ENCODE measurements around the gene DYRK4.

Gene DYRK4

GRCh38 chr12:4580281-4580688 lies 18.3 kb downstream of the DYRK4 start:
- no peak for TF ChIP-seq ZNF274 (IDR thresholded peaks at IDR 0.05; ENCODE audit: low read depth, low read length)
- H3K4me3 ChIP-seq (ENCODE audit: low read length): no peak overlapping the region

DNA sequence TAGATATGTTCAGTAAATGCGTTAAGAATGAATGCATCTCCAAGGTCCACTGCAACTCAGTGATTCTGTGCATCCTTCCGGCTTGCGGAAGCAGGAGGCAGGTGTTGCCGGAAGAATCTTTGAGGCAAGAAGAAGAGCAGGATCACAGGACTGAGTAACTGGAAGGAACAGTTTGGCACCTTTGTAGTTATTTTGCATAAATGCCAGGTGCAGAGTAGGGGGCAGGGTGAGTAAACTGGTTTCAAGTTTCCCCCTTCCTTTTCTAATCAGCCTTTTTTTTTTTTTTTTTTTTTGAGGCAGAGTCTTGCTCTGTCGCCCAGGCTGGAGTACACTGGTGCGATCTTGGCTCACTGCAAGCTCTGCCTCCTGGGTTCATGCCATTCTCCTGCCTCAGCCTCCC lies 22.3 kb downstream of the DYRK4 start:
- no peak for TF ChIP-seq ZNF274 (IDR thresholded peaks at IDR 0.05; ENCODE audit: low read depth, low read length)
- H3K4me3 ChIP-seq (ENCODE audit: low read length): no peak overlapping the region

DNA sequence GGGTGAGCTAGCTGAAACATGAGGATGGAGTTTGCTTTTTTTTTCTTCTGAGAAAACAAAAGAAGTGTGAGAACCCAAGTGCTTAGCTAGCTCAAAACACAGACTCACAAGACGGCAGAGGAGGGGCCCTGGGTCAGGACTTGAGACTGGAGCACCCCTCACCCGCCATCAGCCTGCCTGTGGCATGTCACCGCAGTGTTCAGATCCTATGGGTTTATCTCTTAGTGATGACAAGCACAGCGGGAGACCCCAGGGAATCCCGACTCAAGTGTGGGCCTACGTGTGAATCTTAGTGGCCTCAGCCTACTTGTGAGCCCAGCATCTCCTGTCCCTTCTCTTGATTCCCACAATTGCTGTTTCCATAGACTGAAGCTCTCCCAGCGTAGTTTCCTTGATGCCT lies 22.9 kb downstream of the DYRK4 start:
- H3K4me3 ChIP-seq (ENCODE audit: low read length): no peak overlapping the region
- TF ChIP-seq ZNF274 (IDR thresholded peaks at IDR 0.05; ENCODE audit: low read depth, low read length): no peak

- TF ChIP-seq ZNF274 (IDR thresholded peaks at IDR 0.05; ENCODE audit: low read depth, low read length): no peak
- H3K4me3 ChIP-seq (ENCODE audit: low read length): no peak overlapping the region
Observed at GRCh38 chr12:4586500-4586899, 24.5 kb downstream of the DYRK4 start.

- no peak overlapping the region for H3K4me3 ChIP-seq (ENCODE audit: low read length)
- no peak for TF ChIP-seq ZNF274 (IDR thresholded peaks at IDR 0.05; ENCODE audit: low read depth, low read length)
Observed at GRCh38 chr12:4587108-4587507, 25.1 kb downstream of the DYRK4 start.

GRCh38 chr12:4588916-4589315 lies 26.9 kb downstream of the DYRK4 start:
- H3K4me3 ChIP-seq (ENCODE audit: low read length): no peak overlapping the region
- TF ChIP-seq ZNF274 (IDR thresholded peaks at IDR 0.05; ENCODE audit: low read depth, low read length): no peak

DNA sequence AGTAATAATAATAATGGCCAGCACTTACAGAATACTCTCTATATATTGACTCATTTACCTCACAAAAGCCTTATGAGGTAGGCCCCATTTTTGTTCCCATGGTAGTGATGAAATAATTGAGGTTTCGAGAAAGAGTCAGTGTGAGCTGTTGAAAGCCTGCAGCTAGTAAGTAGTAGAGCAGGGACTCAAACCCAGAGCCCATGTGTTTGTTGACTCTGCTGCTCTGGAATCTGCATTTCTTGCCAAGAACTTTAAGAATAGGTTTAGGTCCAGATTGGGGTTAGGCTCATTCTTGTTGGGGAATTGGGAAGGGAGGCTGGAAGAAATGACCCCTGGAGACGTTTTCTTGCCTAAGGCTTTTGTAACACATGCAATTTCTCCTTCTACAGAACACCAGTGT lies 27.9 kb downstream of the DYRK4 start:
- TF ChIP-seq ZNF274 (IDR thresholded peaks at IDR 0.05; ENCODE audit: low read depth, low read length): no peak
- no peak overlapping the region for H3K4me3 ChIP-seq (ENCODE audit: low read length)

GRCh38 chr12:4591180-4591687 lies 29.2 kb downstream of the DYRK4 start:
- H3K4me3 ChIP-seq (ENCODE audit: low read length): no peak overlapping the region
- TF ChIP-seq ZNF274 (IDR thresholded peaks at IDR 0.05; ENCODE audit: low read depth, low read length): no peak

GRCh38 chr12:4595881-4596280 lies 33.9 kb downstream of the DYRK4 start:
- TF ChIP-seq ZNF274 (IDR thresholded peaks at IDR 0.05; ENCODE audit: low read depth, low read length): no peak
- no peak overlapping the region for H3K4me3 ChIP-seq (ENCODE audit: low read length)

- no peak for TF ChIP-seq ZNF274 (IDR thresholded peaks at IDR 0.05; ENCODE audit: low read depth, low read length)
- H3K4me3 ChIP-seq (ENCODE audit: low read length): no peak overlapping the region
Observed at GRCh38 chr12:4603421-4603820, 41.4 kb downstream of the DYRK4 start.

DNA sequence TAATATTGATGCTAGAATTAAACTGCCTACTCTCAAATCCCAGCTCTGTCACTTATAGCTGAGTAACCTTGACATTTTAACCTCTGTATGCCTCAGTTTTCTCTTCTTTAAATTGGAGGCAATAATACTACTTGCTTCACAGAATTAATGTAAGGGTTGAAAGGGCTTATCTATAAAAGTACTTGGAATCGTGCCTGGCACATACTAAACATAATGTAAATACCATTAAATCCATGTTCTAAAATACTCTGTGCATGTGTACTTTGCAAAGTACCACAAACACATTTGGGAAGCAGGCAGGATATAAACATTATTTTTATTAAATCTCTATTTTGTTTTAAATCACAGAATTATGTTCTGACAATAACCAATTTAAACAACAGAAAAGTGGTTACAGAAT lies 41.9 kb downstream of the DYRK4 start:
- TF ChIP-seq ZNF274 (IDR thresholded peaks at IDR 0.05; ENCODE audit: low read depth, low read length): no peak

GRCh38 chr12:4604684-4605193 lies 42.7 kb downstream of the DYRK4 start:
- peak overlapping the region; percentile 89 for H3K4me3 ChIP-seq (ENCODE audit: low read length)
- no peak for TF ChIP-seq ZNF274 (IDR thresholded peaks at IDR 0.05; ENCODE audit: low read depth, low read length)

More for the DNA sequence above, 41.9 kb downstream of the DYRK4 start:
- no peak overlapping the region for H3K4me3 ChIP-seq (ENCODE audit: low read length)

- TF ChIP-seq ZNF274 (IDR thresholded peaks at IDR 0.05; ENCODE audit: low read depth, low read length): no peak
- no peak overlapping the region for H3K4me3 ChIP-seq (ENCODE audit: low read length)
Observed at GRCh38 chr12:4607056-4607455, 45.0 kb downstream of the DYRK4 start.

DNA sequence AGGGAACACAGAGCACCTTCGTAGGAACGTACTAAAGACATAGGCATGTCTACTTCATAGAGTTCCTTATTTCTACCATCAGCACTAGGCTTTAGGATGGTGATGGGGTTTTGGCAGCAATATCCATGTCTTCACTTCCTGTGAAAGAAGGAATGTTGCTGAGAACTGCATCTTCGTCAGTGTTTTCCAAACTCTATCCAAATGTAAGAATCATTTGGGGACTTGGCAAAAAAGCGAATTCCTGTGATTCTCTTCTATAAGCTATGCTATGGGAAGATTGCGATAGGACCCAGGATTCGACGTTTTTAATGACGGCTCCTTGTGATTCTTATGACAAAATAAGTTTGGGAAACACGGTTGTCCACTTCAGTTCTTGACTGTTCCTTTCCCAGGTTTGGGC lies 47.1 kb downstream of the DYRK4 start:
- no peak for TF ChIP-seq ZNF274 (IDR thresholded peaks at IDR 0.05; ENCODE audit: low read depth, low read length)
- no peak overlapping the region for H3K4me3 ChIP-seq (ENCODE audit: low read length)

GRCh38 chr12:4610481-4610880 lies 48.5 kb downstream of the DYRK4 start:
- H3K4me3 ChIP-seq (ENCODE audit: low read length): no peak overlapping the region
- no peak for TF ChIP-seq ZNF274 (IDR thresholded peaks at IDR 0.05; ENCODE audit: low read depth, low read length)

- no peak for TF ChIP-seq ZNF274 (IDR thresholded peaks at IDR 0.05; ENCODE audit: low read depth, low read length)
- no peak overlapping the region for H3K4me3 ChIP-seq (ENCODE audit: low read length)
Observed at GRCh38 chr12:4615667-4616066, 53.7 kb downstream of the DYRK4 start.
